ENCODE data around the gene ANKRD36C. TPM values are rescaled to one million over a fixed set of nuclear protein-coding genes. Genes with fewer than 3 reads are reported as not detected.
"Not testable (repeated sequence)": the region's sequence is repeated elsewhere in the genome, so short reads cannot be mapped to it uniquely, and the experiment has no call there.

Gene ANKRD36C
- total RNA-seq, 2 experiments from 2014 or later, result 74.0 to 78.3 TPM

DNA sequence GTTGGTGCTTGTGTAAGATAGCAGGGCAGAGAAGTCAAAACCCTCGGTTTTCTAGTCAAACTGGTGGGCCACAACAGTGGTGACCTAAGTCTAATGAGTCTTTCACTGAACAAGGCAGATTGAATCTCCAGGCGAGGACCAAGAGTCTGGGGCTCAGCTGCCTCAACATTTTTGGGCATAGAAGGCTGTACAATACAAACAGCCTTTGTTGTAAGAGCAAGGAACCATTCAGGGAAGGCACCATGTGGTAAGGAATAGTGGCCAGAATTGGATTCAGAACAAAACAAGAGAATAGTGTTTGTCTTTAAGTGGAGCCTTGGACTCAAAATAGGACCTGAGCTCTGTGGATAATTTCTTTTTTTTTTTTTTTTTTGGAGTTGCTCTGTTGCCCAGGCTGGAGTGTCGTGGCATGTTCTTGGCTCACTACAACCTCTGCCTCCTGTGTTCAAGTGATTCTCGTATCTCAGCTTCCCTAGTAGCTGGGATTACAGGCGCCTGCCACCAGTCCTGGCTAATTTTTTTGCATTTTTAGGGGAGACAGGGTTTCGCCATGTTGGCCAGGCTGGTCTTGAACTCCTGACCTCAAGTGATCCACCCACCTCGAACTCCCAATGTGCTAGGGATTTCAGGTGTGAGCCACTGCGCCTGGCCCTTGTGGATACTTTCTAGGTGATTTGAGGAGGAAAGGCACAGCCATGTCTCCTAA, 20.6 kb upstream of the ANKRD36C start:
- H3K4me3 Mint-ChIP-seq, result peak overlapping the region; percentile 38
- H3K4me3 ChIP-seq (ENCODE audit: low read length); intact Hi-C loops (cut with DNase I, micrococcal nuclease); POLR2A ChIA-PET; H3K27ac ChIP-seq (ENCODE audit: low read depth in 1 of 2, low read length in 2 of 2); H3K9me3 Mint-ChIP-seq; ATAC-seq (ENCODE audit: poor library complexity); DNase-seq; H3K36me3 Mint-ChIP-seq (ENCODE audit: low read depth); H3K27me3 Mint-ChIP-seq; H3K27me3 ChIP-seq (ENCODE audit: control insufficient read depth in 1 of 2, insufficient read depth in 2 of 2, low read length in 2 of 2); H3K36me3 ChIP-seq (ENCODE audit: insufficient read depth, low read length); H3K9me3 ChIP-seq (ENCODE audit: control insufficient read depth in 1 of 2, insufficient read depth in 1 of 2, low read length in 2 of 2): not testable (repeated sequence)
- peaks cover 14% of the 10 kb centered on the region for H3K4me1 ChIP-seq (ENCODE audit: insufficient read depth, low read length)
- peaks cover 10% of the 10 kb centered on the region for H3K4me1 Mint-ChIP-seq (ENCODE audit: low read depth)
- H3K27ac Mint-ChIP-seq, result peak overlapping the region; percentile 8
- CTCF ChIA-PET, result interaction anchor here (0.7 to 1.1 kb wide), 2 partner anchors 10 to 105 kb away, joined by 3 read pairs; no protein-coding TSS in a partner anchor

DNA sequence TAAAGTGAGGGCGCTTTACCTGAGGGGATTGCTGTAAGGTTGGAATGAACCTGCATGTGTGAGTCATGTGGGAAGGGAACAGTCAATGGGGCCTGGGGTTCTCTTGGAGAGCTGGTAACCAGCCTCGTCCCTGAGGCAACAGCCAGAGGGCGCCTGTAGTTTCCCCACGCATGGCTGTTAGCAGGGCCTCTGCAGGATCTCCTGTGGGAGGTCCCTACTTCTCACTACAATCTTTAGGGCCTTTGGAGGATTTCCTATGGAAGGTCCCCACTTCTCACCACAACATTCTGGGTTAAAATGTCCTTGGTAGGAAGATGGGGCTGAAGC, 19.5 kb upstream of the ANKRD36C start:
- CTCF ChIA-PET; H3K27me3 ChIP-seq (ENCODE audit: control insufficient read depth in 1 of 2, insufficient read depth in 2 of 2, low read length in 2 of 2); intact Hi-C loops (cut with DNase I, micrococcal nuclease); H3K9me3 ChIP-seq (ENCODE audit: control insufficient read depth in 1 of 2, insufficient read depth in 1 of 2, low read length in 2 of 2); H3K27me3 Mint-ChIP-seq; H3K36me3 Mint-ChIP-seq (ENCODE audit: low read depth); POLR2A ChIA-PET; H3K36me3 ChIP-seq (ENCODE audit: insufficient read depth, low read length); H3K9me3 Mint-ChIP-seq; H3K27ac ChIP-seq (ENCODE audit: low read depth in 1 of 2, low read length in 2 of 2): not testable (repeated sequence)
- Mint-ChIP-seq H3K27ac (peak overlapping the region; percentile 62), H3K4me3 (peak overlapping the region; percentile 74), H3K4me1 (ENCODE audit: low read depth) (peaks cover 10% of the 10 kb centered on the region)
- ATAC-seq (ENCODE audit: poor library complexity) (peak; percentile 4), DNase-seq (peak in 4 of 14 experiments; percentile 28 to 62 (median 44))
- Histone ChIP-seq H3K4me3 (ENCODE audit: low read length) (peak overlapping the region; percentile 28), H3K4me1 (ENCODE audit: insufficient read depth, low read length) (peaks cover 14% of the 10 kb centered on the region)

DNA sequence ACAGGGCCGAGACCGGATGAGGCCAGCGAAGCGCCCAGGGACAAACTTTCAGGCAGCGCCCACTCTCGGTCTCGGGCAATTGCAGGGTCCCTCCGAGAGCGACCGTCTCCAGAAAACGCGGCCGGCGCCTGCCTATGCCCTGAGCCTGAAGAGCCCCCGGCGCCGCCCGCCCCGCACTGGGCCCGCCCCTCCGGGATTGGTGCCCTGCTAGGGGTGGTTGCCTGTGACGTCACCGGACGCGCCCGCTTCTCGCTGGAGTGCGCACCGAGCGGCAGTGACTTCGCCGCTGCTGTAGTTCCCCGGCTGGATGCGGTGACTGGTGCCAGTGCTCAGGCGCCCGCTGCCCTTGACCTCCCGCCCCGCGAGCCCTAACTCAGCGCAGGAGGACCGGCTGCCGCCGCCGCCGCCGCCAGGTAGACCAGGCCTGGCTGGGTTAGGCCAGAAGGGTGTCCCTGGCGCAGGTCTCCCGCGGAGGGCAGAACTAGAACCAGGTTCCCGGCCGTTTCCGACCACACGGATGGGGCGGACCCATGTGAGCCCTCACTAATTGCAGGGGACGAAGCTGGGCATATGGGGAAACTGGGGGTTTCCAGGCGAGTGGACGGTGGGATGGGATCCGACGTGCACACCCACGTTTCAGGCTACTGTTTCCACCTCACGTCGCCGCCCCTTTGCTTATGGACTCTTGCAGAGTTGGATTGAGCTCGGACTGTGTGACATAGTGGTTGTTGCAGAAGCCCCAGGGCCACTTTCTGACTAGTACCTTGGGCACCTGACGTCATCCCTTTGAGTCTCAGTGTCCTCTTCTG, 18.9 kb upstream of the ANKRD36C start:
- H3K36me3 Mint-ChIP-seq (ENCODE audit: low read depth); H3K27me3 ChIP-seq (ENCODE audit: control insufficient read depth in 1 of 2, insufficient read depth in 2 of 2, low read length in 2 of 2); intact Hi-C loops (cut with DNase I, micrococcal nuclease); H3K27ac ChIP-seq (ENCODE audit: low read depth in 1 of 2, low read length in 2 of 2); H3K9me3 Mint-ChIP-seq; H3K36me3 ChIP-seq (ENCODE audit: insufficient read depth, low read length); H3K9me3 ChIP-seq (ENCODE audit: control insufficient read depth in 1 of 2, insufficient read depth in 1 of 2, low read length in 2 of 2); POLR2A ChIA-PET; H3K27me3 Mint-ChIP-seq: not testable (repeated sequence)
- Mint-ChIP-seq H3K27ac (peak overlapping the region; percentile 82), H3K4me1 (ENCODE audit: low read depth) (peaks cover 10% of the 10 kb centered on the region), H3K4me3 (peak overlapping the region; percentile 88)
- Histone ChIP-seq H3K4me1 (ENCODE audit: insufficient read depth, low read length) (peaks cover 14% of the 10 kb centered on the region), H3K4me3 (ENCODE audit: low read length) (peak overlapping the region; percentile 52)
- peak; percentile 88 to 99 (median 96) for DNase-seq
- CTCF ChIA-PET, result interaction anchor here (1.5 kb wide), 1 partner anchor 164 kb away, joined by 3 read pairs; no protein-coding TSS in a partner anchor
- peak; percentile 99 for ATAC-seq (ENCODE audit: poor library complexity)

DNA sequence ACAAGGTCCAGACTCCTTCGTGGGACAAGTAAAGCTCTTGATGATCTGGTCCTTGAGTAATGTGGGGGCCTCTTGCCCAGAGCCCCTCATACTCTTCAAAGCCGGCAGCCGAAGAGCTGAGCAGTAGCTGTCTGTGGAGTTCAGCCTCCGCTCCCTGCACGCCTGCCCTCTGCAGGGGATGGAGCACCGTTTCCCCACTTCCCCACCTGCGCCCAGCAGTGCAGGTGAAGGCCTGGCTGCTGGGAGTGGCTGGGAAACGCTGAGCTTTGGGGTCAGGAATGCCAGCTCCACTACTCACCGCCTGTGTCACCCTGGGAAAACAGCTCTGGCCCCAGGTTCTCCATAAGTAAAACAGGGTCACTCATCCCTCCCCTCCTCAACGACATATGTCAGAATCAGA, 18.2 kb upstream of the ANKRD36C start:
- H3K27ac ChIP-seq (ENCODE audit: low read depth in 1 of 2, low read length in 2 of 2); POLR2A ChIA-PET: not testable (repeated sequence)

DNA sequence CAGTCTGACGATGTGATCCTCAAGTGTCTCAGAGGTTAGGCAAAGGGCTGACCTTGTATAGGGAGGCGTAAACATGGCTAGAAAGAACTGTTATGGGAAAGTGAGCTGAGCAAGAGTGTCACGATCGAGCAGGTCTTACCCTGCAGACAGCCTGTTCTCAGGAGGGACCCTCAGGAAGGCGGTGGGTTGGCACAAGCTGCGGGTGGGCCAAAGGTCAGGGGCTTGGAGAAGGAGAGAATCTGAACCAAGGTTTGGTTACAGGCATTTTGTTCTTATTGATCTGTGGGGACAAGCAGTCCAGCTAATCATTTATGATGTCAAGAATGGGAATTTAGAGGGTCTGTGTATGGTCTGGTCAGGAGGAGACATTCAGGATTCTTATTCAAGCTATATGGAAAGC, 16.4 kb upstream of the ANKRD36C start:
- CTCF ChIA-PET; H3K27me3 ChIP-seq (ENCODE audit: control insufficient read depth in 1 of 2, insufficient read depth in 2 of 2, low read length in 2 of 2); H3K27ac ChIP-seq (ENCODE audit: low read depth in 1 of 2, low read length in 2 of 2); DNase-seq; H3K9me3 ChIP-seq (ENCODE audit: control insufficient read depth in 1 of 2, insufficient read depth in 1 of 2, low read length in 2 of 2); intact Hi-C loops (cut with DNase I, micrococcal nuclease); H3K36me3 ChIP-seq (ENCODE audit: insufficient read depth, low read length); H3K4me3 ChIP-seq (ENCODE audit: low read length); ATAC-seq (ENCODE audit: poor library complexity); H3K36me3 Mint-ChIP-seq (ENCODE audit: low read depth); H3K9me3 Mint-ChIP-seq: not testable (repeated sequence)
- peaks cover 22% of the 10 kb centered on the region for H3K27me3 Mint-ChIP-seq
- POLR2A ChIA-PET, result interaction anchor here (0.6 kb wide), 1 partner anchor 234 kb away, joined by 3 read pairs; no protein-coding TSS in a partner anchor
- H3K4me1 ChIP-seq (ENCODE audit: insufficient read depth, low read length), result peaks cover 14% of the 10 kb centered on the region
- peaks cover 10% of the 10 kb centered on the region for H3K4me1 Mint-ChIP-seq (ENCODE audit: low read depth)
- H3K27ac Mint-ChIP-seq, result peak overlapping the region; percentile 4
- peak overlapping the region; percentile 49 for H3K4me3 Mint-ChIP-seq

More for the DNA sequence above, 18.2 kb upstream of the ANKRD36C start:
- Mint-ChIP-seq H3K27ac (peak overlapping the region; percentile 82), H3K27me3 (peaks cover 13% of the 10 kb centered on the region), H3K4me1 (ENCODE audit: low read depth) (peaks cover 10% of the 10 kb centered on the region), H3K4me3 (peak overlapping the region; percentile 88)
- CTCF ChIA-PET, result interaction anchor here (1.5 kb wide), 1 partner anchor 165 kb away, joined by 3 read pairs; no protein-coding TSS in a partner anchor
- Histone ChIP-seq H3K4me3 (ENCODE audit: low read length) (peak overlapping the region; percentile 52), H3K4me1 (ENCODE audit: insufficient read depth, low read length) (peaks cover 14% of the 10 kb centered on the region)
- ATAC-seq (ENCODE audit: poor library complexity) (peak; percentile 6), DNase-seq (peak in 2 of 14 experiments; percentile 22 to 30)
- intact Hi-C loops (cut with DNase I, micrococcal nuclease); H3K9me3 ChIP-seq (ENCODE audit: control insufficient read depth in 1 of 2, insufficient read depth in 1 of 2, low read length in 2 of 2); H3K9me3 Mint-ChIP-seq; H3K36me3 Mint-ChIP-seq (ENCODE audit: low read depth); H3K27me3 ChIP-seq (ENCODE audit: control insufficient read depth in 1 of 2, insufficient read depth in 2 of 2, low read length in 2 of 2); H3K36me3 ChIP-seq (ENCODE audit: insufficient read depth, low read length): not testable (repeated sequence)

DNA sequence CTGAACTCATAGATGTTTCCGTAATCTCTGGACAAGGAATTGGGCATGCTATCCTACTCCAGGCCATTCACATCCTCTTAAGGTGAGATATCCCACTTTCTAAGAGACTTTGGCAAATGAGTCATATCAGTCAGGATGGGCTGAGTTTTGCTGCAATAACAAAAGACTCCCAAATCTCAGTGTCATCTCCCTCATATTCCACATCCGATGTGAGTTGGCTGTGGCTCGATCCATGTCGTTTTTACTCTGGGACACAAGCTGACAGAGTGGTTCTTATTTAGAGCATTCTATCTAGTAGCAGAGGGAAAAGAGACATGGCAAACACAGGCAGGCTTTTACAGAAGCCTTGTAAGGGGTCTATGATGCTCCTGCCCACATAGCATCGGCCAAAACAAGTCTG, 14.6 kb upstream of the ANKRD36C start:
- H3K27me3 ChIP-seq (ENCODE audit: control insufficient read depth in 1 of 2, insufficient read depth in 2 of 2, low read length in 2 of 2); H3K4me3 ChIP-seq (ENCODE audit: low read length); H3K27ac ChIP-seq (ENCODE audit: low read depth in 1 of 2, low read length in 2 of 2); DNase-seq; H3K4me3 Mint-ChIP-seq; H3K27ac Mint-ChIP-seq; H3K36me3 Mint-ChIP-seq (ENCODE audit: low read depth); intact Hi-C loops (cut with DNase I, micrococcal nuclease); H3K36me3 ChIP-seq (ENCODE audit: insufficient read depth, low read length); H3K9me3 Mint-ChIP-seq; POLR2A ChIA-PET; ATAC-seq (ENCODE audit: poor library complexity); H3K9me3 ChIP-seq (ENCODE audit: control insufficient read depth in 1 of 2, insufficient read depth in 1 of 2, low read length in 2 of 2); CTCF ChIA-PET: not testable (repeated sequence)
- peaks cover 10% of the 10 kb centered on the region for H3K4me1 Mint-ChIP-seq (ENCODE audit: low read depth)
- H3K27me3 Mint-ChIP-seq, result peaks cover 36% of the 10 kb centered on the region
- H3K4me1 ChIP-seq (ENCODE audit: insufficient read depth, low read length), result peaks cover 14% of the 10 kb centered on the region

All from CD4-positive, alpha-beta T cell (primary cell).